Neural cell (in vitro differentiated cells): Measurements from ENCODE around the gene FARP2.

Experiments used
- RAD21 ChIP-seq: fragments of 450-650 bp; conservative IDR thresholded peaks from 2 replicates; pipeline ENCODE4 v1.6.1; 2014; ENCODE audit warnings: antibody characterized with exemption, mild to moderate bottlenecking, moderate library complexity
- TF ChIP-seq, protein P1 (sequence below): fragments of 450-650 bp; IDR thresholded peaks from 2 replicates; pipeline ENCODE4 v1.5.1; 2014; ENCODE audit warnings: antibody characterized with exemption, mild to moderate bottlenecking, moderate library complexity; ENCODE audit not compliant: poor library complexity, severe bottlenecking

DNA sequence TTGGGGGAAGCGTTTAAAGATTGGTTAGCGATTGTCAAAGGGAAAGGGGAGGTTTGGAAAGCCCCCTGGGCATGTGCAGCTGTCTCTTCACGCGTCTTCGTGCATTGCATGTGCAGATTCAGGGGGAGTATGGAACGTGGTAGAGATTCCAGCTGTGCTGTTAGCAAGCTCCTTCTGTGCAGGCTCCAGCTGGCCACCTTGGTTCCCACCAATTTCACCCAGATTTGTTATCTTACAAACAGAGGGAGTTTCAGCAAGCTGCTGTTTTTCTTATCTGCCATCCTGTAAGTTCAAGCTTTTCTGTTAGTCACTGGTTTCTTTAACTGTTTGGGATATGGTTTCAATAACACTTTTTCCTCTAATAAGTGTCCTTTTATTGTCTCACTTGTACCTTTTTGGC lies 30.4 kb downstream of the FARP2 start:
- TF ChIP-seq, protein P1, sequence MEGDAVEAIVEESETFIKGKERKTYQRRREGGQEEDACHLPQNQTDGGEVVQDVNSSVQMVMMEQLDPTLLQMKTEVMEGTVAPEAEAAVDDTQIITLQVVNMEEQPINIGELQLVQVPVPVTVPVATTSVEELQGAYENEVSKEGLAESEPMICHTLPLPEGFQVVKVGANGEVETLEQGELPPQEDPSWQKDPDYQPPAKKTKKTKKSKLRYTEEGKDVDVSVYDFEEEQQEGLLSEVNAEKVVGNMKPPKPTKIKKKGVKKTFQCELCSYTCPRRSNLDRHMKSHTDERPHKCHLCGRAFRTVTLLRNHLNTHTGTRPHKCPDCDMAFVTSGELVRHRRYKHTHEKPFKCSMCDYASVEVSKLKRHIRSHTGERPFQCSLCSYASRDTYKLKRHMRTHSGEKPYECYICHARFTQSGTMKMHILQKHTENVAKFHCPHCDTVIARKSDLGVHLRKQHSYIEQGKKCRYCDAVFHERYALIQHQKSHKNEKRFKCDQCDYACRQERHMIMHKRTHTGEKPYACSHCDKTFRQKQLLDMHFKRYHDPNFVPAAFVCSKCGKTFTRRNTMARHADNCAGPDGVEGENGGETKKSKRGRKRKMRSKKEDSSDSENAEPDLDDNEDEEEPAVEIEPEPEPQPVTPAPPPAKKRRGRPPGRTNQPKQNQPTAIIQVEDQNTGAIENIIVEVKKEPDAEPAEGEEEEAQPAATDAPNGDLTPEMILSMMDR = no peak
- TF ChIP-seq RAD21 = no peak
